Hepatocyte (in vitro differentiated cells): Measurements from ENCODE around the gene NBPF1.

Experiments used
- CTCF ChIP-seq: fragments of 200-600 bp; sonication (generic); IDR thresholded peaks from 2 replicates; pipeline ENCODE4 v1.5.1; 2016; ENCODE audit warnings: antibody characterized with exemption, mild to moderate bottlenecking; ENCODE audit not compliant: poor library complexity
- EZH2phosphoT487 ChIP-seq: fragments of 200-600 bp; sonication (generic); IDR thresholded peaks from one replicate; pipeline ENCODE4 v1.6.1; 2018; ENCODE audit warnings: antibody characterized with exemption, mild to moderate bottlenecking, low read depth, moderate library complexity; ENCODE audit not compliant: unreplicated experiment, severe bottlenecking

DNA sequence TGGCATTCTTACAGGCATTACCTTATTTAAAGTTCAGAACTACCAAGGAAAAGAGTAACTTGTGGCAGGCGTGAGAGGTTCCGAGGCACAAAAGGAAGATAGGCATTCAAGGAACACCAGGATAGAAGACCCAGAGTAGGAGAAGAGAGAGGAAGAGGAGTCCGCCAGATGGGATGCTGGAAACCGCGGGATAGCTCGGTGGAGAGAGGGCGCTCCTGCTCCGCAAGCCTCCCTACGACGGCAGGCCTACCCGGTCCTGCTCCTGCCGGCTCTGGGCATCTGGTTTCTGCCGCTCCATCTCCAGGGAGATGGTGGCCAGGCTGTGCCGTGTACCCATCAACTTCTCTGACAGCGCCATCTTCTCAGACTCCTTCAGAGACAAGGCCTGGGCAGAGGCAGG lies 5.4 kb upstream of the NBPF1 start:
- TF ChIP-seq CTCF (no peak), EZH2phosphoT487 (no peak)
